HG02885 (cell line): Measurements from ENCODE around the gene POLA1.
A peak's percentile ranks its signal among the peaks of the same experiment; 100 is the strongest.
"Not testable (repeated sequence)": the region's sequence is repeated elsewhere in the genome, so short reads cannot be mapped to it uniquely, and the experiment has no call there.

Experiments used
- ATAC-seq: cut with Tn5 transposase; IDR thresholded peaks from one replicate; pipeline ENCODE4 v1.9.1; 2021; ENCODE audit warnings: mild to moderate bottlenecking; ENCODE audit not compliant: unreplicated experiment, poor library complexity

Gene POLA1

GRCh38 chrX:24862343-24862742 lies 168.6 kb downstream of the POLA1 start:
- ATAC-seq, result no peak

- not testable (repeated sequence) for ATAC-seq
Observed at GRCh38 chrX:24863779-24864178, 170.1 kb downstream of the POLA1 start.

- no peak for ATAC-seq
Observed at GRCh38 chrX:24870143-24870542, 176.4 kb downstream of the POLA1 start.

- no peak for ATAC-seq
Observed at GRCh38 chrX:24874604-24875247, 181.0 kb downstream of the POLA1 start.

- ATAC-seq, result no peak
Observed at GRCh38 chrX:24876530-24877287, 183.0 kb downstream of the POLA1 start.

- no peak for ATAC-seq
Observed at GRCh38 chrX:24877288-24877664, 183.6 kb downstream of the POLA1 start.

GRCh38 chrX:24877854-24878650 lies 184.3 kb downstream of the POLA1 start:
- no peak for ATAC-seq

- no peak for ATAC-seq
Observed at GRCh38 chrX:24879679-24880078, 186.0 kb downstream of the POLA1 start.

GRCh38 chrX:24886916-24887315 lies 193.2 kb downstream of the POLA1 start:
- ATAC-seq, result no peak

- no peak for ATAC-seq
Observed at GRCh38 chrX:24890677-24891076, 197.0 kb downstream of the POLA1 start.

- ATAC-seq, result no peak
Observed at GRCh38 chrX:24899391-24899790, 205.7 kb downstream of the POLA1 start.

- ATAC-seq, result no peak
Observed at GRCh38 chrX:24900234-24900633, 206.5 kb downstream of the POLA1 start.

GRCh38 chrX:24902806-24903205 lies 209.1 kb downstream of the POLA1 start:
- ATAC-seq, result no peak

- no peak for ATAC-seq
Observed at GRCh38 chrX:24918715-24919114, 225.0 kb downstream of the POLA1 start.

- peak; percentile 83 for ATAC-seq
Observed at GRCh38 chrX:24920769-24921168, 227.1 kb downstream of the POLA1 start.

- ATAC-seq, result no peak
Observed at GRCh38 chrX:24925430-24925829, 231.7 kb downstream of the POLA1 start.

- no peak for ATAC-seq
Observed at GRCh38 chrX:24927372-24927771, 233.7 kb downstream of the POLA1 start.

- ATAC-seq, result no peak
Observed at GRCh38 chrX:24928114-24928513, 234.4 kb downstream of the POLA1 start.

- no peak for ATAC-seq
Observed at GRCh38 chrX:24934279-24934678, 240.6 kb downstream of the POLA1 start.

GRCh38 chrX:24945009-24945408 lies 251.3 kb downstream of the POLA1 start:
- no peak for ATAC-seq

GRCh38 chrX:24946369-24946768 lies 252.7 kb downstream of the POLA1 start:
- ATAC-seq, result no peak
